ENCODE results near the gene KCNK10.

Gene KCNK10

GRCh38 chr14:88296351-88296750 lies 26.7 kb downstream of the KCNK10 start:
- no peaks in the 10 kb centered on the region for H3K36me3 ChIP-seq (ENCODE audit: insufficient read depth, low read length)
- H2AFZ ChIP-seq (ENCODE audit: low read depth, low read length), result no peak overlapping the region
- H3K4me1 ChIP-seq (ENCODE audit: insufficient read depth, low read length), result no peaks in the 10 kb centered on the region
- H3K4me3 ChIP-seq (ENCODE audit: low read depth in 1 of 2, low read length in 2 of 2), result no peak overlapping the region
- ATAC-seq (ENCODE audit: insufficient read depth, low read depth), result no peak
- H3K9ac ChIP-seq (ENCODE audit: low read depth, low read length), result no peak overlapping the region
- no peak overlapping the region for H3K27ac ChIP-seq (ENCODE audit: low read length)
- DNase-seq, result no peak
- no peaks in the 10 kb centered on the region for H3K27me3 ChIP-seq (ENCODE audit: insufficient read depth, low read length, poor library complexity)
- no peaks in the 10 kb centered on the region for H4K20me1 ChIP-seq (ENCODE audit: insufficient read depth, low read length)
- H3K79me2 ChIP-seq (ENCODE audit: insufficient read depth, low read length), result no peaks in the 10 kb centered on the region
- no peaks in the 10 kb centered on the region for H3K9me3 ChIP-seq (ENCODE audit: insufficient read depth, low read length, severe bottlenecking)
- H3K4me2 ChIP-seq (ENCODE audit: insufficient read depth, low read length), result no peak overlapping the region
- no peak for TF ChIP-seq CTCF (IDR thresholded peaks at IDR 0.05; ENCODE audit: borderline replicate concordance, extremely low read depth, low read length, poor library complexity, severe bottlenecking)

- TF ChIP-seq CTCF (IDR thresholded peaks at IDR 0.05; ENCODE audit: borderline replicate concordance, extremely low read depth, low read length, poor library complexity, severe bottlenecking) (no peak), EZH2 (IDR thresholded peaks at IDR 0.05; ENCODE audit: borderline replicate concordance, low read depth, low read length, severe bottlenecking) (no peak)
- H3K9ac ChIP-seq (ENCODE audit: low read depth, low read length), result no peak overlapping the region
- no peaks in the 10 kb centered on the region for H4K20me1 ChIP-seq (ENCODE audit: insufficient read depth, low read length)
- no peak overlapping the region for H3K4me3 ChIP-seq (ENCODE audit: low read depth in 1 of 2, low read length in 2 of 2)
- no peaks in the 10 kb centered on the region for H3K4me1 ChIP-seq (ENCODE audit: insufficient read depth, low read length)
- no peak for DNase-seq
- no peak overlapping the region for H3K27ac ChIP-seq (ENCODE audit: low read length)
- no peaks in the 10 kb centered on the region for H3K27me3 ChIP-seq (ENCODE audit: insufficient read depth, low read length, poor library complexity)
- H3K9me3 ChIP-seq (ENCODE audit: insufficient read depth, low read length, severe bottlenecking), result no peaks in the 10 kb centered on the region
- ATAC-seq (ENCODE audit: insufficient read depth, low read depth), result no peak
- no peak overlapping the region for H3K4me2 ChIP-seq (ENCODE audit: insufficient read depth, low read length)
- no peak overlapping the region for H2AFZ ChIP-seq (ENCODE audit: low read depth, low read length)
- no peaks in the 10 kb centered on the region for H3K79me2 ChIP-seq (ENCODE audit: insufficient read depth, low read length)
- no peaks in the 10 kb centered on the region for H3K36me3 ChIP-seq (ENCODE audit: insufficient read depth, low read length)
Measured at GRCh38 chr14:88289996-88290395, 33.1 kb downstream of the KCNK10 start.

GRCh38 chr14:88289234-88289633 lies 33.8 kb downstream of the KCNK10 start:
- Histone ChIP-seq H3K27me3 (ENCODE audit: insufficient read depth, low read length, poor library complexity) (no peaks in the 10 kb centered on the region), H3K27ac (ENCODE audit: low read length) (no peak overlapping the region), H3K4me1 (ENCODE audit: insufficient read depth, low read length) (no peaks in the 10 kb centered on the region), H3K36me3 (ENCODE audit: insufficient read depth, low read length) (no peaks in the 10 kb centered on the region), H3K4me2 (ENCODE audit: insufficient read depth, low read length) (no peak overlapping the region), H4K20me1 (ENCODE audit: insufficient read depth, low read length) (no peaks in the 10 kb centered on the region), H3K4me3 (ENCODE audit: low read depth in 1 of 2, low read length in 2 of 2) (no peak overlapping the region), H3K79me2 (ENCODE audit: insufficient read depth, low read length) (no peaks in the 10 kb centered on the region), H3K9ac (ENCODE audit: low read depth, low read length) (no peak overlapping the region), H3K9me3 (ENCODE audit: insufficient read depth, low read length, severe bottlenecking) (no peaks in the 10 kb centered on the region), H2AFZ (ENCODE audit: low read depth, low read length) (no peak overlapping the region)
- no peak for DNase-seq
- TF ChIP-seq CTCF (IDR thresholded peaks at IDR 0.05; ENCODE audit: borderline replicate concordance, extremely low read depth, low read length, poor library complexity, severe bottlenecking), result no peak
- ATAC-seq (ENCODE audit: insufficient read depth, low read depth), result no peak

GRCh38 chr14:88286309-88286708 lies 36.8 kb downstream of the KCNK10 start:
- H3K9me3 ChIP-seq (ENCODE audit: insufficient read depth, low read length, severe bottlenecking), result no peaks in the 10 kb centered on the region
- H3K4me1 ChIP-seq (ENCODE audit: insufficient read depth, low read length), result no peaks in the 10 kb centered on the region
- H3K79me2 ChIP-seq (ENCODE audit: insufficient read depth, low read length), result no peaks in the 10 kb centered on the region
- no peaks in the 10 kb centered on the region for H4K20me1 ChIP-seq (ENCODE audit: insufficient read depth, low read length)
- H3K4me3 ChIP-seq (ENCODE audit: low read depth in 1 of 2, low read length in 2 of 2), result no peak overlapping the region
- no peak overlapping the region for H2AFZ ChIP-seq (ENCODE audit: low read depth, low read length)
- no peak for DNase-seq
- H3K27ac ChIP-seq (ENCODE audit: low read length), result no peak overlapping the region
- peaks cover 5% of the 10 kb centered on the region for H3K27me3 ChIP-seq (ENCODE audit: insufficient read depth, low read length, poor library complexity)
- no peak overlapping the region for H3K4me2 ChIP-seq (ENCODE audit: insufficient read depth, low read length)
- H3K9ac ChIP-seq (ENCODE audit: low read depth, low read length), result no peak overlapping the region
- no peak for ATAC-seq (ENCODE audit: insufficient read depth, low read depth)
- TF ChIP-seq CTCF (IDR thresholded peaks at IDR 0.05; ENCODE audit: borderline replicate concordance, extremely low read depth, low read length, poor library complexity, severe bottlenecking) (no peak), EZH2 (IDR thresholded peaks at IDR 0.05; ENCODE audit: borderline replicate concordance, low read depth, low read length, severe bottlenecking) (no peak)
- no peaks in the 10 kb centered on the region for H3K36me3 ChIP-seq (ENCODE audit: insufficient read depth, low read length)

Data from DND-41 (cell line).